Left lung (tissue), 10 donors: ENCODE measurements around the gene IL11. TPM values are rescaled to one million over a fixed set of nuclear protein-coding genes. Genes with fewer than 3 reads are reported as not detected.
"Not testable (repeated sequence)": the region's sequence is repeated elsewhere in the genome, so short reads cannot be mapped to it uniquely, and the experiment has no call there.

ENCODE experiments used
- ATAC-seq: fragments of 200-7000 bp; cut with Tn5 transposase; one replicate; pipeline ENCODE4 v1.9.1; 2020; ENCODE audit warnings: moderate library complexity
- DNase-seq, 4 donors: peaks; one replicate each; pipeline ENCODE4 v3.0.0-alpha.2; 2013 to 2020
- H3K27ac ChIP-seq, 2 donors: fragments of 200-600 bp; sonication (generic) in 1 of 2; one replicate each; pipeline versions ENCODE4 v1.5.0 to v1.8.0; 2020 to 2021
- H3K27me3 ChIP-seq, 2 donors: fragments of 200-600 bp; sonication (generic) in 1 of 2; one replicate each; pipeline versions ENCODE4 v1.5.0 to v1.8.0; 2020 to 2021
- H3K36me3 ChIP-seq, 2 donors: fragments of 200-600 bp; sonication (generic) in 1 of 2; one replicate each; pipeline versions ENCODE4 v1.5.0 to v1.8.0; 2020 to 2021
- H3K4me1 ChIP-seq, 2 donors: fragments of 200-600 bp; one replicate each; pipeline ENCODE4 v1.8.0; 2021
- H3K4me3 ChIP-seq, 2 donors: fragments of 200-600 bp; sonication (generic) in 1 of 2; one replicate each; pipeline versions ENCODE4 v1.5.0 to v1.8.0; 2020 to 2021; ENCODE audit warnings: mild to moderate bottlenecking in 1 of 2
- H3K9me3 ChIP-seq, 2 donors: fragments of 200-600 bp; sonication (generic) in 1 of 2; one replicate each; pipeline versions ENCODE4 v1.5.0 to v1.8.0; 2020 to 2021
- intact Hi-C, 2 donors: fragments of 100-400 bp; cut with DNase I; formaldehyde crosslinking; loops; one replicate each; pipeline versions ENCODE4 v1.11.2 to v1.14.2; 2022
- polyA plus RNA-seq, 6 donors: library from polyadenylated mRNA; unstranded; fragments of 120-200 nt; gene quantifications; one replicate each; pipeline ENCODE4 v1.2.1, GENCODE V29; 2013; ENCODE audit not compliant: insufficient read length in 6 of 6
- total RNA-seq, 2 donors: library from RNA; stranded (reverse); fragmentation: NEBNext Ultra II Directional; extraction: Animal tissue kit (Norgen Biotek cat#: 25700); gene quantifications; one replicate each; pipeline ENCODE4 v1.2.1, GENCODE V29; 2021
- TF ChIP-seq, protein P1 (sequence below), 2 donors: fragments of 200-600 bp; sonication (generic) in 1 of 2; IDR thresholded peaks; one replicate each; pipeline versions ENCODE4 v1.5.0 to v1.8.0; 2021; ENCODE audit warnings: antibody characterized with exemption in 2 of 2
- donor health status: DM: no; HTN: yes; CAD: no.
- donor health status: DM: no; HTN: no; CAD: no.

IL11 gene
- total and polyA plus RNA-seq, 8 donors = 0.10 to 0.90 (median 0.42) TPM

- no peak overlapping the region for H3K4me3 ChIP-seq
- intact Hi-C loops = loop anchor here in 1 of 2 donors (10.0 kb wide), 1 partner anchor 115 kb away; no protein-coding TSS in a partner anchor
- peaks cover 0 to 10% of the 10 kb centered on the region in 2 donors for H3K36me3 ChIP-seq
- ATAC-seq (no peak), DNase-seq (no peak)
- H3K9me3 ChIP-seq = no peaks in the 10 kb centered on the region
- H3K27ac ChIP-seq = no peak overlapping the region
- no peaks in the 10 kb centered on the region for H3K27me3 ChIP-seq
- TF ChIP-seq, protein P1, sequence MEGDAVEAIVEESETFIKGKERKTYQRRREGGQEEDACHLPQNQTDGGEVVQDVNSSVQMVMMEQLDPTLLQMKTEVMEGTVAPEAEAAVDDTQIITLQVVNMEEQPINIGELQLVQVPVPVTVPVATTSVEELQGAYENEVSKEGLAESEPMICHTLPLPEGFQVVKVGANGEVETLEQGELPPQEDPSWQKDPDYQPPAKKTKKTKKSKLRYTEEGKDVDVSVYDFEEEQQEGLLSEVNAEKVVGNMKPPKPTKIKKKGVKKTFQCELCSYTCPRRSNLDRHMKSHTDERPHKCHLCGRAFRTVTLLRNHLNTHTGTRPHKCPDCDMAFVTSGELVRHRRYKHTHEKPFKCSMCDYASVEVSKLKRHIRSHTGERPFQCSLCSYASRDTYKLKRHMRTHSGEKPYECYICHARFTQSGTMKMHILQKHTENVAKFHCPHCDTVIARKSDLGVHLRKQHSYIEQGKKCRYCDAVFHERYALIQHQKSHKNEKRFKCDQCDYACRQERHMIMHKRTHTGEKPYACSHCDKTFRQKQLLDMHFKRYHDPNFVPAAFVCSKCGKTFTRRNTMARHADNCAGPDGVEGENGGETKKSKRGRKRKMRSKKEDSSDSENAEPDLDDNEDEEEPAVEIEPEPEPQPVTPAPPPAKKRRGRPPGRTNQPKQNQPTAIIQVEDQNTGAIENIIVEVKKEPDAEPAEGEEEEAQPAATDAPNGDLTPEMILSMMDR (IDR thresholded peaks at IDR 0.05) = no peak
- H3K4me1 ChIP-seq = peaks cover 8 to 24% of the 10 kb centered on the region in 2 donors
Measured at GRCh38 chr19:55410168-55410567, 39.9 kb upstream of the IL11 start.

DNA sequence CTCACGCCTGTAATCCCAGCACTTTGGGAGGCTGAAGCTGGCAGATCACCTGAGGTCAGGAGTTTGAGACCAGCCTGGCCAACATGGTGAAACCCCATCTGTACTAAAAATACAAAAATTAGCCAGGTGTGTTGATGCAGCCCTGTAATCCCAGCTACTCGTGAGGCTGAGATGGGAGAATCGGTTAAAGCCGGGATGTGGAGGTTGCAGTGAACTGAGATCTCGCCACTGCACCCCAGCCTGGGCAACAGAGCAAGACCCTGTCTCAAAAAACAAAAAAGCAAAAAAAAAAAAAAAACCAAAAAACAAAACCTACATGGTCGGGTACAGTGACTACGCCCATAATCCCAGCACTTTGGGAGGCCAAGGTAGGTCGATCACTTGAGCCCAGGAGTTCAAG lies 38.9 kb upstream of the IL11 start:
- H3K27ac ChIP-seq, ATAC-seq, H3K9me3 ChIP-seq, DNase-seq, H3K4me3 ChIP-seq, intact Hi-C loops, H3K27me3 ChIP-seq: not testable (repeated sequence)
- H3K36me3 ChIP-seq = peaks cover 0 to 17% of the 10 kb centered on the region in 2 donors
- peaks cover 8 to 24% of the 10 kb centered on the region in 2 donors for H3K4me1 ChIP-seq

- H3K36me3 ChIP-seq = peaks cover 0 to 24% of the 10 kb centered on the region in 2 donors
- H3K27me3 ChIP-seq = no peaks in the 10 kb centered on the region
- ATAC-seq = no peak
- peak overlapping the region; percentile 84 to 97 for H3K4me3 ChIP-seq
- peaks cover 8 to 24% of the 10 kb centered on the region in 2 donors for H3K4me1 ChIP-seq
- DNase-seq = no peak
- H3K9me3 ChIP-seq = no peaks in the 10 kb centered on the region
- peak overlapping the region; percentile 95 to 100 for H3K27ac ChIP-seq
- intact Hi-C loops = no loop called here
- TF ChIP-seq, protein P1 (IDR thresholded peaks at IDR 0.05) = no peak
Measured at GRCh38 chr19:55408533-55408872, 38.2 kb upstream of the IL11 start.

DNA sequence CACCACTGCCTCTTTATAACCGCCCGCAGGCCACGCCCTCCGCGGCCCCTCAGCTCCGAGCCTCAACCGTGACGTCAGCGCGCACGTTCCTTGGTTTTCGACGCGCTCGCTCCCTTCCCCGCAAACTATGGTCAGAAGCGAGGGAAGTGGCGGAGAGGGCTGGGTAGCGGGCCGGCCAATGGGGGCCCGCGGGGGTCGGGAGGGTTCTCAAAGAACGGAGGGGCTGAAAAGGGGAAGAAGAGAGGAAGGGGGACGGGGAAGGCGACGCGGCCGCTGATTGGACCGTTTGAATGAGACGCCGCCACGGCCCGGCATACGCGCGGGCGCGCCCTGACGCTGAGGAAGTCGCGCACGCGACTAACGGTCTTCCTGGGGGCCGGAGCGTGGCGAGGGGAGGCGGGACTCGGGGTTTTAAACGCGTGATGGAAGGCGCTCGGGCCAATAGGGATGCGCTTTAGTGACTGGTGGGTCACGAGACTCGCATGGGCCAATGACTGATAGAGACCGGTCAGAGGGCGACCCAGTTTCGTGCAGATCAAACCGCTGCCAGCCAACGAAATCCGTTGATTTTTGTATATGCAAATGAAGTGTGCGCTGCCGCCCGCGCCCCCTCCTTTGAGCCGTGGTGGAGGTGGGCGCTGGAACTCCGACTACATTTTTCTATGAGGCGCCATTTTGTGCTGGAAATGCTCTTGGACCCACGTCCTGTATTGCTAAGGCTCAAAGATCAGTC lies 37.7 kb upstream of the IL11 start:
- TF ChIP-seq, protein P1 (IDR thresholded peaks at IDR 0.05) = no peak
- ATAC-seq = peak; percentile 98
- peak; percentile 97 to 100 (median 98) for DNase-seq
- Histone ChIP-seq H3K9me3 (no peaks in the 10 kb centered on the region), H3K27ac (peak overlapping the region; percentile 95 to 100), H3K36me3 (peaks cover 0 to 29% of the 10 kb centered on the region in 2 donors), H3K4me1 (peaks cover 8 to 24% of the 10 kb centered on the region in 2 donors), H3K4me3 (peak overlapping the region; percentile 84 to 97), H3K27me3 (no peaks in the 10 kb centered on the region)
- intact Hi-C loops = no loop called here

DNA sequence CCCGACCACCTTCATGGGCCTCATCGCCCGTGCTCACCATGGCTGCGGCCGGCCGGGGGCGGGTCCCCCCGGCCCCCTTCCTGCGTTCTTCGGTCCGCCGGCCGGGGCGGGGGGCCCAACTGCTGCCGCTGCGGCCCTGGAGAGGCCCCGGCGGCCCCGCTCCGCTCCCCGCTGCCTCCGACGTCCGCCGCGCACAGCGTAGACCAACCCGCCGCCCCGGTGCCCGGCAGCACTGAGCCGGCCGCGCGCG lies 37.2 kb upstream of the IL11 start, which contains the start of gene UBE2S:
Gene UBE2S (minus strand): TSS at position 239 of the 250 bp plus-strand sequence. CDS start 199 bp downstream, at position 40.
- DNase-seq, H3K9me3 ChIP-seq, ATAC-seq, H3K27me3 ChIP-seq, intact Hi-C loops: not testable (repeated sequence)
- Histone ChIP-seq H3K4me3 (peak within 1 kb of the TSS; percentile 84 to 97), H3K27ac (peak within 1 kb of the TSS; percentile 95 to 100), H3K4me1 (peaks cover 8 to 24% of the 10 kb centered on the region in 2 donors), H3K36me3 (peaks cover 0 to 34% of the 10 kb centered on the region in 2 donors)

DNA sequence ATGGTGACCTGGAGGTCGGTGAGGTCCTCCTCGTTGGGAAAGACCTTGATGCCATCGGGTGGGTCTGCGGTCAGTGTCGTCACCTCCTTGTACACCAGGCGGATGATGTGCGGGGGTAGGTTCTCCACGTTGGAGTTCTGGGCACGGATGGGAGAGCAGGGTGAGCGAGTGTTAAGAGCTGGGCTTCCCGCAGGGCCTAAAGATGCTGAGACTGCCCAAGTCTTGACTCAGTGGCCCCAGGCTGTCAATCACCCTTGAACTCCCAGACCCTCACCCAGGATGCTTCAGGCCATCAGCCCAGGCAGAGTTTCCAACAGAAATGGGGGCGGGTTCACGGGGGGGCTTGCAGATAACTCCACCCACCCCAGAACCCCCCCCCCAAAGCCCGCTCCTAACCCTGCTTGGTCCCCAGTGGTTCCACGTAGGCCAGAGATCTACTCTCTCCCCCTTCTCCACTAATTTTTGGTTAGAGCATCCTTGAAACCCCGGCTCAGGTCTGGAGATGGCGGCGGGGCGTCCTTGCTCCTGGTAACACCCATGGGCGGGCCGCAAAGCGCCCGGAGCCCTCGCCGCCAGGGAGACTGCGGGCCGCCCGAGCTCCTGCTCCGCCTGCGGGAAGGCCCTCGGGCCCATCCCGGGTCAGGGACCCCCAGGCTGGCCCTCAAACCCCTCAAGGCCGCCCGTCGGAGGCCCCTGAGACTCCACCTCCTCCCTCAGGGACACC lies 36.7 kb upstream of the IL11 start:
- ATAC-seq (peak; percentile 5), DNase-seq (peak in 2 of 4 donors; percentile 47 to 88)
- intact Hi-C loops = no loop called here
- Histone ChIP-seq H3K9me3 (no peaks in the 10 kb centered on the region), H3K4me3 (peak overlapping the region; percentile 84 to 97), H3K4me1 (peaks cover 8 to 24% of the 10 kb centered on the region in 2 donors), H3K36me3 (peaks cover 0 to 39% of the 10 kb centered on the region in 2 donors), H3K27me3 (no peaks in the 10 kb centered on the region), H3K27ac (peak overlapping the region; percentile 95 to 100)
- TF ChIP-seq, protein P1 (IDR thresholded peaks at IDR 0.05) = no peak
